ENCODE data around the gene ATXN8OS. TPM values are rescaled to one million over a fixed set of nuclear protein-coding genes. Genes with fewer than 3 reads are reported as not detected.

ATXN8OS gene
- total RNA-seq = not detected

GRCh38 chr13:70107498-70108281 lies at the start of gene ATXN8OS:
TSS of gene ATXN8OS (plus strand) at chr13:70107826.

GRCh38 chr13:70108356-70109105 lies 905 bp downstream of the ATXN8OS start, which contains the start of gene KLHL1:
TSS of gene KLHL1 (minus strand) at chr13:70108452. CDS start at chr13:70107699, 753 bp downstream.

Other genes with a start within 250 kb of the ATXN8OS start
- not detected for gene KLHL1, start 626 bp downstream of the ATXN8OS start, total RNA-seq

Data from activated naive CD4-positive, alpha-beta T cell treated with anti-CD3 and anti-CD28 coated beads, Interleukin-2, amount 10 ng/mL, durations not matched to agents 5 hours and 36 hours (primary cell).